Right cardiac atrium (tissue), 5 donors: ENCODE measurements around the gene MIF4GD. TPM values are rescaled to one million over a fixed set of nuclear protein-coding genes. Genes with fewer than 3 reads are reported as not detected.
"Not testable (repeated sequence)": the region's sequence is repeated elsewhere in the genome, so short reads cannot be mapped to it uniquely, and the experiment has no call there.

Experiments
- ATAC-seq, 2 donors: fragments of 200-7000 bp; cut with Tn5 transposase; one replicate each; pipeline versions ENCODE4 v1.8.0 to v1.9.1; 2020; ENCODE audit warnings: moderate library complexity in 2 of 2, mild to moderate bottlenecking in 1 of 2
- DNase-seq, 3 donors: peaks; one replicate each; pipeline ENCODE4 v3.0.0-alpha.2; 2020
- H3K27ac ChIP-seq: one replicate; pipeline ENCODE4 v1.5.1; 2013; ENCODE audit warnings: mild to moderate bottlenecking, low read length, control low read depth, moderate library complexity
- H3K27me3 ChIP-seq: one replicate; pipeline ENCODE4 v1.6.1; 2013; ENCODE audit not compliant: control insufficient read depth, insufficient read depth
- H3K4me1 ChIP-seq: one replicate; pipeline ENCODE4 v1.6.1; 2013; ENCODE audit warnings: low read length; ENCODE audit not compliant: control insufficient read depth, insufficient read depth
- H3K4me3 ChIP-seq: one replicate; pipeline ENCODE4 v1.5.1; 2013; ENCODE audit warnings: low read length, control low read depth
- H3K9me3 ChIP-seq: one replicate; pipeline ENCODE4 v1.6.1; 2013; ENCODE audit warnings: low read length; ENCODE audit not compliant: control insufficient read depth
- WGBS: extraction: QIAGEN DNeasy Blood & Tissue Kit; methylation state at CpG from one replicate; pipeline ENCODE4 v1.1.7; 2013; 5-methylcytosine and 5-hydroxymethylcytosine counted together
- intact Hi-C, 4 donors: fragments of 100-400 bp; cut with DNase I; formaldehyde crosslinking; loops; one replicate each; pipeline versions ENCODE4 v1.11.0 to v1.14.0; 2022 to 2023
- polyA plus RNA-seq: library from polyadenylated mRNA; stranded (reverse); fragments of 200-250 nt; gene quantifications from one replicate; pipeline ENCODE4 v1.2.3, GENCODE V29; 2013
- total RNA-seq, 4 donors: library from RNA; stranded (reverse); fragmentation: NEBNext Ultra II Directional; extraction: Animal tissue kit (Norgen Biotek cat#: 25700); gene quantifications; one replicate each; pipeline ENCODE4 v1.2.1, GENCODE V29; 2021
- donor health status: healthy with polysubstance abuse.
- donor health status: DM: no; HTN: yes; CAD: no.
- donor health status: DM: no; HTN: no; CAD: no.
- donor health status: DM: no; HTN: yes; CAD: no; lungs with severe emphysema.
- donor health status: DM: yes; HTN: yes; CAD: no.

The MIF4GD gene
- total and polyA plus RNA-seq, 5 donors: 14.6 to 20.5 (median 16.3) TPM

DNA sequence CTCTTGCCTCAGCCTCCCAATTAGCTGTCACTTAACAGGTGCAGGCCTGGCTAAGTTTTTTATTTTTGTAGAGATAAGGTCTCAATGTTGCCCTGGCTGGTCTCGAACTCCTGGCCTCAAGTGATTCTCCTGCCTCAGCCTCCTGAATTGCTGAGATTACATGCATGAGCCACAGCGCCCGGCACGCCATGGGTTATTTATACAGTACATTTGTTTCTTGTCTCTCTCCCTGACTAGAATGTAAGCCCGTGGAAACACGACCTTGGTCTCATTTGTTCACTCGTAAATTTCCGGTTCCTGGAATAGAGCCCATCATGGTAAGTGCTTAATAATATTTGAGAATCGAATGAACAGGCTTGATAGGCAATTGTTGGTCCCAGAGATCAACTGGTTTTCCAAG is 16.2 kb upstream of the MIF4GD start:
- WGBS: 87% methylated on average over 9 of the region's 9 CpGs

DNA sequence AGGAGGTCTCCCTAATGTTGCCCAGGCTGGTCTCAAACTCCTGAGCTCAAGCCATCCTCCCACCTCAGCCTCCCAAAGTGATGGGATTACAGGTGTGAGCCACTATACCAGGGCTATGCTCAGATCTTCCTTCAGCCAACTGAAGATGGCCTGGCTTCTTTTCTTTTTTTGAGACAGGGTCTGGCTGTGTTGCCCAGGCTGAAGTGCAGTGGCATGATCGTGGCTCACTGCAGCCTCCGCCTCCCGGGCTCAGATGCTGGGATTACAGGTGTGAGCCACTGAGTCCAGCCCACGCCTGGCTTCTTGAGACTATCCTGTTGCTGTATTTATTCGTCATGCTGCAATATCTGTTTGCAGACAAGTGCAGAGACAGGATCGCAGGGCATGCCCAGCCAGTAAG is 14.1 kb upstream of the MIF4GD start:
- H3K27me3 ChIP-seq: no peaks in the 10 kb centered on the region
- no peak overlapping the region for H3K4me3 ChIP-seq
- DNase-seq (no peak), ATAC-seq (no peak)
- WGBS: 86% methylated on average over 6 of the region's 6 CpGs
- no peaks in the 10 kb centered on the region for H3K9me3 ChIP-seq
- no peak overlapping the region for H3K27ac ChIP-seq
- no peaks in the 10 kb centered on the region for H3K4me1 ChIP-seq
- intact Hi-C loops: no loop called here

More for the DNA sequence above, 16.2 kb upstream of the MIF4GD start:
- DNase-seq (no peak), ATAC-seq (no peak)
- Histone ChIP-seq H3K27me3 (no peaks in the 10 kb centered on the region), H3K4me1 (no peaks in the 10 kb centered on the region), H3K4me3 (no peak overlapping the region), H3K27ac (no peak overlapping the region), H3K9me3 (no peaks in the 10 kb centered on the region)
- intact Hi-C loops: no loop called here

DNA sequence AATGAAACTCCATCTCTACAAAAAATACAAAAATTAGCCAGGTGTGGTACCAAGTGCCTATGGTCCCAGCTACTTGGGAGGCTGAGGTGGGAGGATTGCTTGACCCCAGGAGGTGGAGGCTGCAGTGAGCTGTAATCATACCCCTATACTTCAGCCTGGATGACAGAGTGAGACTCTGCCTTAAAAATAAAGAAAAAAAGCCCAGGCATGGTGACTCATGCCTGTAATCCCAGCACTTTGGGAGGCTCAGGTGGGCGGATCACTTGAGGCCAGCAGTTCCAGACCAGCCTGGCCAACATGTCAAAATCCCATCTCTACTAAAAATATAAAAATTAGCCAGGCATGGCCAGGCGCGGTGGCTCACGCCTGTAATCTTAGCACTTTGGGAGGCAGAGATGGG is 9.2 kb upstream of the MIF4GD start:
- DNase-seq, H3K27me3 ChIP-seq, H3K9me3 ChIP-seq, intact Hi-C loops, H3K4me3 ChIP-seq, H3K4me1 ChIP-seq, ATAC-seq, H3K27ac ChIP-seq: not testable (repeated sequence)
- 98% methylated on average over 4 of the region's 4 CpGs for WGBS

DNA sequence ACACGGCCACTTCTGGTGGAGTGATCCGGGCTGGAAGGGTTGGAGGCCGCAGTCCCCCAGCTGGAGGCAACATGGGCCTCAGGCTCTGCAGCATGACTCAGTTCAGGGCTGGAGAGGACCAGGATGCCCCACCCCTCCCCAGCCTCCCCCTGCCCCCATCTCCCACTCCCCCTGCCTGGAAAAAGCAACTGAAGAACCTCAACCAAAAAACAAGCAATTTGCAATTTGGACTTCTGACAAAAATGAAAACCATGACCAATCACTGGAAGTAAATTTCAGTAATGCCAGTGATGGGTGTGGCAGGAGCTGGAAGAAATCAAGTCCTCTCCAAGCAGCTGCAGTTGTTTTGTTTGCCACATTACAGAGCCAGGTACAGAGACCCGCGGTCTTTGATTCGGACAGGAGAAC is 6.6 kb upstream of the MIF4GD start:
- no peak for DNase-seq
- Histone ChIP-seq H3K4me3 (no peak overlapping the region), H3K4me1 (no peaks in the 10 kb centered on the region), H3K27me3 (no peaks in the 10 kb centered on the region), H3K27ac (no peak overlapping the region), H3K9me3 (no peaks in the 10 kb centered on the region)
- WGBS: 84% methylated on average over 6 of the region's 6 CpGs
- intact Hi-C loops: no loop called here
- no peak for ATAC-seq

DNA sequence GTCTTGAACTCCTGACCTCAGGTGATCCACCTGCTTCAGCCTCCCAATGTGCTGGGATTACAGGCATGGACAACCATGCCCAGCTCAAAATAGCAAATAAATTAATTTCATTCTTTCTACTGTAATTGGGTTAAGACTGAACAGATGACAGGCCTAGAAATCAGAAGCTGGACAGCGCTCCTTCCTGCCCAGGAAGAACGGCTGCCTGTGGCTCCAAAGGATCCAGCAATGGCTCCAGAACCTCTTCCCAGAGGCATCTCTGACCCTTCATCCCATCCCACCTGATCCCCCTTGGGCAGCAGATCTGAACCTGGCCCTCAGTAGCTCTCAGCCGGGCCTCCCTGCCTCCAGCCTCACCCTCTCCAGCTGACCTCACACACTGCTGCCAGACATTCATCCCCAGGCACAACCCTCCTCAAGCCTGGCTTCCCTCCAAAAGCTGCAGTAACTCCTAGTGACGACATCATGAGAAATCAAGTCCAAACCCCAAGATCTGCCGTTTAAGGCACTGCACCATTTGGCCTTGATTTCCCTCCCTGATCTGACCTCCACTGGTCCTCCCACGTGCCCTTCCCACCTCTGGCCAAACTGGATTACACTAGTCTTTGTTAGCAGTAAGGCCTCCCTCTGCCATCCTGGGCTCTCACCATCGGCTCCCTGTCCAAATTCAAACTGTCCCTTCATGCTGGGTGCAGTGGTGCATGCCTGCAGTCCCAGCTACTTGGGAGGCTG is 3.1 kb upstream of the MIF4GD start:
- DNase-seq (peak in 1 of 3 donors; percentile 54), ATAC-seq (no peak)
- H3K9me3 ChIP-seq: no peaks in the 10 kb centered on the region
- 66% methylated on average over 7 of the region's 7 CpGs for WGBS
- no peak overlapping the region for H3K4me3 ChIP-seq
- intact Hi-C loops: no loop called here
- H3K27ac ChIP-seq: no peak overlapping the region
- H3K27me3 ChIP-seq: no peaks in the 10 kb centered on the region
- peaks cover 6% of the 10 kb centered on the region for H3K4me1 ChIP-seq

DNA sequence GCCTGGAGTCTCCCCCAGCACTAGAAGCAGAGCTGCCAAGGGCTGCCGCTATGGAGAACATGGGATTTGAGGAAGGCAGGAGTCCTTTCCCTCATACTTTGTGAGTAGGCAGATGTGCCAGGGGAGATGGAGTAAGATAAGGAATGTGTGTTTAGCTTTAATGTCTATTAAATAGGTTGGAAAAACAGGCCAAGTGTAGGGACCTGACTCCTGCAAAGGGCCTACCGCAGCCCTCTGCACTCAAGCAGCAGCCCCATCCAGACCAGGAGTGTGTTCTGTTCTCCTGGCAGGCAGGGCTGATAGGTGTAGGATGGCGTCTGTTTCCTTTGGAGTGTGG is 1.8 kb upstream of the MIF4GD start:
- ATAC-seq: no peak

DNA sequence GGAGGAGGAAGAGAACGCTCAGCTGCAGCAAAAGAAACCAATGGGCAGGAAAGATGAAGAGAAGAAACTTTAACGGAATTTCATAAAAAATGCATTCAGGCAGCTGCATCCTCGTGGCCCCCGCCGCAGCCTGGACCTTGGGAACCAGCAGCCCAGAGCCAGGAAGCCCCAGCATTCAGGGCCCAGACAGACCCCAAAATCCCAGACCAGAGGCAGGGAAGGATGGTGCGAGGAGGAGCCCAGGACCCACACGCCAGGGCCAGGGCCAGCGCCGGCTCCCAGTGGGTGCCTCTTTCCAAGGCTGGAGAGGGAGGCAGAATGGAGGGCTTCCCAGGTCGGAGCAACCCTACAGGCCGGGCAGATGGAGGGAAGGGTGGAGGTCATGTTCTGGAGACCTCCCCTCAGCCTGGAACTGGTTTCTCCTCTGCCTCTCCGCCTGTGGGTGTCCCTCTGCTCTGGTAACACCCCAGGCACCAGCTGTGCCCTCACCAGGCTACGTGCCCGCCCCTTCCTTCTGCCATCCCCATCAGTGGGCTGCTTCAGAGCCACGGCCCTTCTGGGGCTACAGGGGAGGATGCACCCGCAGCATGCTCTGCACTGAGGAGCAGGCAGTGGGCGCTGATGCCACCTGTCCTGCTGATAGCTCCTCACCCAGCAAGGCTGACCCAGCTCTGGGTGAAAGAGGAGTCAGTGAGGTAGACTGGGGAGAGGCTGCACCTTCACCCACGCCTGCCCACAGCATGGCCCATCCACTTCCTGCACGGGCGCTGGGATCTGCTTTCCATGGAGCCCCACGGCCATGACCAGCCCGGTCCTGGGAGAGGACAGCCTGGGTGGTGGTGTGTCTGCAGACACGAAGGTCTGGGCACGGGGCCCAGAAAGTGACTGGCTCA is 1.2 kb upstream of the MIF4GD start:
- 55% methylated on average over 24 of the region's 24 CpGs for WGBS
- Histone ChIP-seq H3K27me3 (no peaks in the 10 kb centered on the region), H3K4me1 (peaks cover 6% of the 10 kb centered on the region), H3K9me3 (no peaks in the 10 kb centered on the region), H3K27ac (peak overlapping the region; percentile 15), H3K4me3 (peak overlapping the region; percentile 83)
- peak; percentile 10 to 32 for ATAC-seq
- DNase-seq: peak; percentile 77 to 91 (median 84)
- intact Hi-C loops: no loop called here

More for the DNA sequence above, 1.8 kb upstream of the MIF4GD start:
- no peak overlapping the region for H3K27ac ChIP-seq
- H3K9me3 ChIP-seq: no peaks in the 10 kb centered on the region
- H3K27me3 ChIP-seq: no peaks in the 10 kb centered on the region
- intact Hi-C loops: no loop called here
- DNase-seq: no peak
- 52% methylated on average over 3 of the region's 3 CpGs for WGBS
- H3K4me1 ChIP-seq: peaks cover 6% of the 10 kb centered on the region
- H3K4me3 ChIP-seq: no peak overlapping the region

DNA sequence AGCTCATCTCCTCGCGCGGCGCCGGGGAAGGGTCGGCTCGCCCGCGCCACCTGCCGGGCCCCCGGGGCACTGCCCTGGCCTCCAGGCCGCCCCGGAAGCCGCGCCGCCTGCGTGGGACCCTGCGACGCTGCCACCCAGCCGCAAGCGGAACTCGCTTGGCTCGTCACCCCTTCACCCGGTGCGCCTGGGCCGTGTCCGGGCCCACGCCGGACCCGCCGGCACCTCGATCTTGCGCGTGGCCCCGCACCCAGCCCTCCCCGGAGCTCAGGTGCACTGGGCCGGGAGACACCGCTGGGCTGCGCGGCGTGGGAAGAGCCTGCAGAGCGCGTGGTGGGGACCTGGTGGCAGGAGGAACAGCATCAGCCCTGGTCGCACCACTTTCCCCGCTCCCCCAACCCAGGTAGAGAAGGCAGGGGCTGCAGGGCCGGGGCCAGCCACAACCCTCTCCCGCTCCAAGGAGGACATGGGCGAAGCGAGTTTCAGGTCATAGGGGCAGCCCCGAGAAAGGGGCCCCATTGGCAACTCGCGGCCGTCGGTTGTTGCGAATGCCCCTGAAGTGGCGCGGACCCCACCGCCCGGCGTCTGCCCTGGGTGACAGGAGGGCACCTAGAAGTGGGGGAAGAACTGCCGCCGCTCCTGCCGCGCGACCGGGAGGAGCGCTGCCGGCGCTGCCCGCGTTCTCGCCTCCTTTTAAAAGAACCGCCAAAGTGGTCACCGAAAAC is 363 bp upstream of the MIF4GD start:
- H3K4me3 ChIP-seq: peak overlapping the region; percentile 83
- no peaks in the 10 kb centered on the region for H3K9me3 ChIP-seq
- ATAC-seq (peak; percentile 72 to 85), DNase-seq (peak; percentile 83 to 94 (median 93))
- H3K27ac ChIP-seq: peak overlapping the region; percentile 37
- no peaks in the 10 kb centered on the region for H3K27me3 ChIP-seq
- intact Hi-C loops: no loop called here
- H3K4me1 ChIP-seq: peaks cover 6% of the 10 kb centered on the region
- under 1% methylated on average over 74 of the region's 74 CpGs for WGBS

DNA sequence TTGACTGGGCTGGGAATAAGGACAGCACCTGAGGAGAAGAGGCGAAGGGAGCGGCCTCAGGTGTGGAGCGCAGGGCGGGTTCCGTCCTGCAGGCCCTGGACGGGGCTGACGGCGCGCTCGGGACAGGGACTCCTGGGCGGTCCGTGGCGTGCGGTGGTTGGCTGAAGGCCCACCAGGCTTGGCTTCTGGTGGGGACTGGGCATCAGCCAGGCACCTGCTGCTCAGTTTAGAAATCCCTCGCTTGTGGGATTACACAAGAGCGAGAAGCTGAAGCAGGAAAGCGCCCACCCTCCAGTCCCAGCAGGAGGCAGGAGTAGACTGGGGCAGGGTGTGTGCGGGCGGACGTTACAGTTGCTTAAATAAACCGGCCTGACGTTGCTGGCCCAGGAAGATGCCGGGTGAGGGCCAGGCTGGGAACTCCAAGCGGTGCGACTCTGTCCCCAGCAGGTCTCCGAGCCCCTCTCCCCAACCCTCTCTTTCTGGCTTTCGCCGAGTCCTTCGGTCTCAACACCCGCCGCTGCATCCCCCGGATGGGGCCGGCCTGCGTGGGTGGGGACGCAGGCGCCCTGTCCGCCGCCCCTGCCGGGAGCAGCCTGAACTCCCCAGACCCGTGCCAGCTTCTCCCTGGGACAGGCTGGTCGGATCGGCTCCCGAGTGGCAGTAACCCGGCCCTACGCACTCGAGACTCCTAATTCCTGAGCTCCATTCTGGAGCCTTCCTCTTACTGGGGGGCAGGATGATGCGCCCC is 639 bp downstream of the MIF4GD start:
- Histone ChIP-seq H3K9me3 (no peaks in the 10 kb centered on the region), H3K4me3 (peak overlapping the region; percentile 83), H3K4me1 (peaks cover 6% of the 10 kb centered on the region), H3K27ac (peak overlapping the region; percentile 92), H3K27me3 (no peaks in the 10 kb centered on the region)
- intact Hi-C loops: no loop called here
- DNase-seq (peak; percentile 71 to 88 (median 86)), ATAC-seq (peak; percentile 56 to 73)
- WGBS: under 1% methylated on average over 47 of the region's 47 CpGs

DNA sequence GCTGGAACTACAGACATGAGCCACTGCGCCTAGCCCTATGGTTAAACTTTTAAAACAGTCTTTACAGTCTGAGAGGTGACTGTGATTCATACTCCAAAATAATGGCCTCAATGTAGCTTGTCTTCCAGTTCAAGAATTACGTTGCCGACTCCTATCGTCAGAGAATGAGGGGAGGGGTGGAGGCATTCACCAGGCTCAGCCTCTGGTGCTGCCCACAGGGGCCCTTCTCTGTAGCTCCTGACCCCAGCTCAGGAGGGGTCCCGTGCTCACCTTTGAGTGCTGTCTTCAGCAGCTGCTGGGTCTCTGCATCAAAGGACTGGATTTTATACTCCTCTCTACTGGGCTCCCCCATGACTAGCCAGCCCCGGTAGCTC is 1.2 kb downstream of the MIF4GD start:
- H3K4me3 ChIP-seq: peak overlapping the region; percentile 83
- peak overlapping the region; percentile 92 for H3K27ac ChIP-seq
- no peaks in the 10 kb centered on the region for H3K9me3 ChIP-seq
- no peak for DNase-seq
- intact Hi-C loops: no loop called here
- 21% methylated on average over 6 of the region's 6 CpGs for WGBS
- peaks cover 6% of the 10 kb centered on the region for H3K4me1 ChIP-seq
- H3K27me3 ChIP-seq: no peaks in the 10 kb centered on the region
- ATAC-seq: no peak
